SK-N-SH (cell line): Measurements from ENCODE around the gene GUCY1A2. TPM values are rescaled to one million over a fixed set of nuclear protein-coding genes. Genes with fewer than 3 reads are reported as not detected.

Source experiments
- CTCF ChIA-PET: fragments of 300-600, 350-600 bp; formaldehyde crosslinking; extraction: SDS; loops from one replicate; lab custom pipeline; 2021; lab: Yijun Ruan, JAX
- POLR2A ChIA-PET: fragments of 350-600 bp; sonication (Branson Sonifier 250); formaldehyde crosslinking; extraction: SDS; loops from one replicate; lab custom pipeline; 2020; ENCODE audit warnings: antibody characterized with exemption, inconsistent platforms; lab: Yijun Ruan, JAX
- DNase-seq: peaks from one replicate; pipeline ENCODE4 v3.0.0; 2012
- H2AFZ ChIP-seq: fragments of 200-600 bp; sonication (generic); 2 replicates; pipeline ENCODE4 v1.8.1; 2016; ENCODE audit warnings: antibody characterized with exemption, mild to moderate bottlenecking, low read depth
- H3F3A ChIP-seq: fragments of 200-600 bp; sonication (generic); replicated peaks from 2 replicates; pipeline ENCODE3; 2016; ENCODE audit warnings: antibody characterized with exemption, mild to moderate bottlenecking; ENCODE audit not compliant: insufficient read depth
- H3K27ac ChIP-seq, 2 experiments: fragments of 200-500 bp in 1 of 2; fragments of 200-600 bp in 1 of 2; sonication (Bioruptor generic) in 1 of 2; sonication (generic), shearing (Covaris generic) in 1 of 2; 2 replicates each; pipeline versions ENCODE4 v1.5.1 to v1.6.1; 2014 to 2016; ENCODE audit warnings: low read depth in 2 of 2, inconsistent platforms in 1 of 2, low read length in 1 of 2, mild to moderate bottlenecking in 1 of 2, mixed read lengths in 1 of 2
- H3K27me3 ChIP-seq: fragments of 200-600 bp; sonication (generic), shearing (Covaris generic); 2 replicates; pipeline ENCODE4 v1.6.1; 2016; ENCODE audit warnings: mixed run types; ENCODE audit not compliant: insufficient read depth
- H3K36me3 ChIP-seq, 2 experiments: fragments of 200-500 bp in 1 of 2; fragments of 200-600 bp in 1 of 2; sonication (Bioruptor generic) in 1 of 2; sonication (generic) in 1 of 2; replicated peaks in 1 of 2; 2 replicates each; pipeline versions ENCODE3 to v1.5.1; 2014 to 2016; ENCODE audit warnings: low read length in 1 of 2, mild to moderate bottlenecking in 1 of 2; ENCODE audit not compliant: insufficient read depth in 2 of 2, control insufficient read depth in 1 of 2
- H3K4me1 ChIP-seq, 2 experiments: fragments of 200-500 bp in 1 of 2; fragments of 200-600 bp in 1 of 2; sonication (Bioruptor generic) in 1 of 2; sonication (generic), shearing (Covaris generic) in 1 of 2; 2 replicates each; pipeline versions ENCODE4 v1.5.1 to v1.6.1; 2014 to 2016; ENCODE audit warnings: low read depth in 1 of 2, low read length in 1 of 2, mixed run types in 1 of 2; ENCODE audit not compliant: insufficient read depth in 2 of 2, control insufficient read depth in 1 of 2
- H3K4me2 ChIP-seq: fragments of 200-600 bp; sonication (generic), shearing (Covaris generic); 2 replicates; pipeline ENCODE4 v1.6.1; 2017; ENCODE audit warnings: mixed run types
- H3K4me3 ChIP-seq, 2 experiments: fragments of 200-500 bp in 1 of 2; fragments of 200-600 bp in 1 of 2; sonication (Bioruptor generic) in 1 of 2; sonication (generic), shearing (Covaris generic) in 1 of 2; 2 replicates each; pipeline versions ENCODE4 v1.5.1 to v1.8.1; 2014 to 2016; ENCODE audit warnings: low read depth in 2 of 2, inconsistent platforms in 1 of 2, low read length in 1 of 2, mild to moderate bottlenecking in 1 of 2, mixed read lengths in 1 of 2, moderate library complexity in 1 of 2
- H3K79me2 ChIP-seq: fragments of 200-600 bp; sonication (generic); 2 replicates; pipeline ENCODE4 v1.8.1; 2017; ENCODE audit warnings: mild to moderate bottlenecking; ENCODE audit not compliant: insufficient read depth
- H3K9ac ChIP-seq: fragments of 200-600 bp; sonication (generic); 2 replicates; pipeline ENCODE4 v1.6.1; 2017; ENCODE audit warnings: mixed run types
- H3K9me2 ChIP-seq: fragments of 200-600 bp; sonication (generic); 2 replicates; pipeline ENCODE4 v1.6.1; 2017; ENCODE audit warnings: mixed run types
- H3K9me3 ChIP-seq: fragments of 200-600 bp; sonication (generic); 2 replicates; pipeline ENCODE4 v1.6.1; 2017; ENCODE audit warnings: mixed run types, mild to moderate bottlenecking, moderate library complexity
- H4K20me1 ChIP-seq: fragments of 200-600 bp; sonication (generic); 2 replicates; pipeline ENCODE4 v1.6.1; 2017; ENCODE audit warnings: mild to moderate bottlenecking, mixed run types; ENCODE audit not compliant: insufficient read depth
- CHD2 ChIP-seq: fragments of 150-350 bp; IDR thresholded peaks from 2 replicates; pipeline ENCODE4 v1.6.1; 2018; ENCODE audit warnings: low read length; ENCODE audit not compliant: partially characterized antibody
- EP300 ChIP-seq, 2 experiments: IDR thresholded peaks; 2 replicates each; pipeline versions ENCODE4 v1.4.0 to v1.6.1; 2012; ENCODE audit warnings: borderline replicate concordance in 1 of 2, low read depth in 1 of 2, low read length in 1 of 2
- EZH2phosphoT487 ChIP-seq: fragments of 200-600 bp; sonication (generic); IDR thresholded peaks from 2 replicates; pipeline ENCODE4 v1.6.1; 2017; ENCODE audit warnings: low read depth, mixed run types, mild to moderate bottlenecking, antibody characterized with exemption, moderate library complexity, borderline replicate concordance
- FOSL2 ChIP-seq: IDR thresholded peaks from 2 replicates; pipeline ENCODE4 v1.4.0; 2012; ENCODE audit warnings: low read depth, mild to moderate bottlenecking, moderate library complexity, borderline replicate concordance
- FOXM1 ChIP-seq: IDR thresholded peaks from 2 replicates; pipeline ENCODE4 v1.4.0; 2012; ENCODE audit warnings: low read depth, mild to moderate bottlenecking
- GATA2 ChIP-seq: sonication (generic); formaldehyde crosslinking; IDR thresholded peaks from 2 replicates; pipeline ENCODE4 v1.5.0; 2020; ENCODE audit warnings: mild to moderate bottlenecking, missing genetic modification reagents
- MXI1 ChIP-seq: IDR thresholded peaks from 2 replicates; pipeline ENCODE4 v1.6.1; 2012; ENCODE audit warnings: mild to moderate bottlenecking, low read depth, low read length, improper control_type of control experiment
- NFIC ChIP-seq: IDR thresholded peaks from 2 replicates; pipeline ENCODE4 v1.4.0; 2012; ENCODE audit warnings: borderline replicate concordance
- POLR2AphosphoS5 ChIP-seq: IDR thresholded peaks from 2 replicates; pipeline ENCODE4 v1.6.1; 2012; ENCODE audit warnings: low read depth, low read length
- RAD21 ChIP-seq: IDR thresholded peaks from 2 replicates; pipeline ENCODE4 v1.6.1; 2012; ENCODE audit warnings: mild to moderate bottlenecking, low read length
- SMC3 ChIP-seq: IDR thresholded peaks from 2 replicates; pipeline ENCODE4 v1.6.1; 2012; ENCODE audit warnings: low read depth, low read length, improper control_type of control experiment
- TCF12 ChIP-seq: IDR thresholded peaks from 2 replicates; pipeline ENCODE4 v1.4.0; 2012
- TEAD4 ChIP-seq: IDR thresholded peaks from 2 replicates; pipeline ENCODE4 v1.4.0; 2012; ENCODE audit warnings: mild to moderate bottlenecking, borderline replicate concordance; ENCODE audit not compliant: insufficient read depth
- YY1 ChIP-seq: IDR thresholded peaks from 2 replicates; pipeline ENCODE4 v1.4.0; 2012; ENCODE audit warnings: low read depth, mild to moderate bottlenecking
- WGBS: methylation state at CpG from one replicate; pipeline ENCODE4 v1.1.6; 2017; ENCODE audit warnings: low lambda C conversion rate; 5-methylcytosine and 5-hydroxymethylcytosine counted together
- polyA plus RNA-seq, 3 experiments: library from polyadenylated mRNA; depleted of rRNA; stranded (reverse); fragments of >200 nt; gene quantifications; 2 replicates each; pipeline ENCODE4 v1.2.3, GENCODE V29; 2012
- TF ChIP-seq, protein P1 (sequence below): IDR thresholded peaks from 2 replicates; pipeline ENCODE4 v1.6.1; 2012; ENCODE audit warnings: mild to moderate bottlenecking, low read depth, low read length, moderate library complexity

Gene GUCY1A2
- polyA plus RNA-seq, 1 of the 3 experiments (the other 2 are of a cell fraction): 0.26 TPM

DNA sequence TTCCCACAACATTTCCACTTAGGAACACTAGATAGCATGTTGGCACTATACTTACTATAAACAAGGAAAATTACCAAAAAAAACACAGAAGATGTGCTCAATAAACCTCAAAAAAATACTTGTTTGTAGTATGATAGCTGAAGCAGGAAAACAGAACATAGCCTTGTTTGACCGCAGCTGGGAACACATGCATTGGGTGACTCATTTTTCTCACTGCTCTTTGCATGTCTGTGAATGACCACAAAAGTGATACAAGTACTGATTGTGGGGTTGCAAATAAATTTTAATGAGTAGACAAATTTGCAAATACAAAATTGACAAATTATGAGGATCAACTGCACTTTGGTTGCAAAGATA lies 22.8 kb upstream of the GUCY1A2 start (continued):
- TF ChIP-seq RAD21: no peak

DNA sequence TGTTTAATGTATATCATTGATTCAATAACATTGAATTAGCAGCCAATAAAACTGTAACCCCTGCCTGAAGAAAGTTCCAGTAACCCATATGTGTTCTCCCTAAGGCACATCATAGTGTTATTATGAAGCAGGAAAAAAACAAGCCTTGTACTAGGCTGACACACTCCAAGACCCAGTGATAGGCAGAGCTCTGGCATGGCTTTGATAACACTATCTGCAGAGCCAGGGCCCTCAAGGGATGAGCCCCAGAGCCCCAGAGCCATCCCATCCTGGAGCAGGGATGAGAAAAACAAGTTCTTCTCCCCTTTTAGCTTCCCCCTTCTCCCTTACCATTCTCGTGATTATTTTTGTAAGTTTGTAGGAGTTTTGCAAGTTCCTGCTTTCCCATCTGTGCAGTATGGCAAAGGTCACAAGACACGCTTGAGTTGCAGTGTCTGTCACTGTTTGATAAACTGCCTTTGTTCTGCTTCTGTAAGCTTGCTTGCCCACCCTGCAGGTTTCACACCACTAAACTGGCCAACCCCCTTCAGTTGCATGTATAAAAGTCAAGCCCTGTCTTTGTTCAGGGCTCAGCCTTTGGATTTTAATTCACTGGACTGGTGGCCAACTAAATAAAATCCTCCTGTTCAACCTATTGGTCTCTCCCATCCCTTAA lies 22.3 kb upstream of the GUCY1A2 start:
- no peak overlapping the region for H3K9ac ChIP-seq
- peaks cover 15% of the 10 kb centered on the region for H3F3A ChIP-seq
- no peak for DNase-seq
- ChIA-PET POLR2A (no interaction called here), CTCF (no interaction called here)
- H3K9me3 ChIP-seq: peaks cover 5% of the 10 kb centered on the region; the same call in 1 of the 2 replicates
- no peaks in the 10 kb centered on the region for H3K36me3 ChIP-seq
- no peak overlapping the region for H3K4me2 ChIP-seq
- no peaks in the 10 kb centered on the region for H4K20me1 ChIP-seq
- H3K9me2 ChIP-seq: no peaks in the 10 kb centered on the region
- no peak for TF ChIP-seq MXI1
- no peak for TF ChIP-seq TEAD4
- TF ChIP-seq EP300 (IDR thresholded peaks at IDR 0.05; ENCODE audit: borderline replicate concordance in 1 of 2, low read depth in 1 of 2, low read length in 1 of 2): no peak
- TF ChIP-seq EZH2phosphoT487: no peak
- TF ChIP-seq RAD21: no peak
- no peak for TF ChIP-seq FOXM1
- no peak for TF ChIP-seq FOSL2
- TF ChIP-seq YY1: no peak
- TF ChIP-seq TCF12: no peak
- TF ChIP-seq, protein P1, sequence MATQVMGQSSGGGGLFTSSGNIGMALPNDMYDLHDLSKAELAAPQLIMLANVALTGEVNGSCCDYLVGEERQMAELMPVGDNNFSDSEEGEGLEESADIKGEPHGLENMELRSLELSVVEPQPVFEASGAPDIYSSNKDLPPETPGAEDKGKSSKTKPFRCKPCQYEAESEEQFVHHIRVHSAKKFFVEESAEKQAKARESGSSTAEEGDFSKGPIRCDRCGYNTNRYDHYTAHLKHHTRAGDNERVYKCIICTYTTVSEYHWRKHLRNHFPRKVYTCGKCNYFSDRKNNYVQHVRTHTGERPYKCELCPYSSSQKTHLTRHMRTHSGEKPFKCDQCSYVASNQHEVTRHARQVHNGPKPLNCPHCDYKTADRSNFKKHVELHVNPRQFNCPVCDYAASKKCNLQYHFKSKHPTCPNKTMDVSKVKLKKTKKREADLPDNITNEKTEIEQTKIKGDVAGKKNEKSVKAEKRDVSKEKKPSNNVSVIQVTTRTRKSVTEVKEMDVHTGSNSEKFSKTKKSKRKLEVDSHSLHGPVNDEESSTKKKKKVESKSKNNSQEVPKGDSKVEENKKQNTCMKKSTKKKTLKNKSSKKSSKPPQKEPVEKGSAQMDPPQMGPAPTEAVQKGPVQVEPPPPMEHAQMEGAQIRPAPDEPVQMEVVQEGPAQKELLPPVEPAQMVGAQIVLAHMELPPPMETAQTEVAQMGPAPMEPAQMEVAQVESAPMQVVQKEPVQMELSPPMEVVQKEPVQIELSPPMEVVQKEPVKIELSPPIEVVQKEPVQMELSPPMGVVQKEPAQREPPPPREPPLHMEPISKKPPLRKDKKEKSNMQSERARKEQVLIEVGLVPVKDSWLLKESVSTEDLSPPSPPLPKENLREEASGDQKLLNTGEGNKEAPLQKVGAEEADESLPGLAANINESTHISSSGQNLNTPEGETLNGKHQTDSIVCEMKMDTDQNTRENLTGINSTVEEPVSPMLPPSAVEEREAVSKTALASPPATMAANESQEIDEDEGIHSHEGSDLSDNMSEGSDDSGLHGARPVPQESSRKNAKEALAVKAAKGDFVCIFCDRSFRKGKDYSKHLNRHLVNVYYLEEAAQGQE: no peak
- TF ChIP-seq SMC3: no peak
- TF ChIP-seq POLR2AphosphoS5: no peak
- TF ChIP-seq CHD2: no peak
- no peak for TF ChIP-seq GATA2
- no peak for TF ChIP-seq NFIC
- no peaks in the 10 kb centered on the region for H3K27me3 ChIP-seq
- no peak overlapping the region for H3K27ac ChIP-seq
- WGBS: 73% methylated on average over 2 of the region's 2 CpGs
- H3K79me2 ChIP-seq: no peaks in the 10 kb centered on the region
- no peak overlapping the region for H3K4me3 ChIP-seq
- no peak overlapping the region for H2AFZ ChIP-seq
- H3K4me1 ChIP-seq: peaks cover 2 to 7% of the 10 kb centered on the region in 2 experiments; a peak in 3 of 4 replicates
